A673 (cell line): ENCODE measurements around the gene CCDC198.

Experiments used
- CTCF ChIP-seq: fragments of 300-800, 200-600 bp; sonication (generic); conservative IDR thresholded peaks from 2 replicates; pipeline ENCODE4 v1.5.1; 2017; ENCODE audit warnings: low read depth, mild to moderate bottlenecking, antibody characterized with exemption, low read length, moderate library complexity, mixed read lengths
- EZH2 ChIP-seq: fragments of 200-600 bp; sonication (generic); IDR thresholded peaks from 2 replicates; pipeline ENCODE4 v1.6.1; 2017; ENCODE audit warnings: borderline replicate concordance, low read depth, mild to moderate bottlenecking, mixed read lengths, antibody characterized with exemption, low read length; ENCODE audit not compliant: poor library complexity, severe bottlenecking

DNA sequence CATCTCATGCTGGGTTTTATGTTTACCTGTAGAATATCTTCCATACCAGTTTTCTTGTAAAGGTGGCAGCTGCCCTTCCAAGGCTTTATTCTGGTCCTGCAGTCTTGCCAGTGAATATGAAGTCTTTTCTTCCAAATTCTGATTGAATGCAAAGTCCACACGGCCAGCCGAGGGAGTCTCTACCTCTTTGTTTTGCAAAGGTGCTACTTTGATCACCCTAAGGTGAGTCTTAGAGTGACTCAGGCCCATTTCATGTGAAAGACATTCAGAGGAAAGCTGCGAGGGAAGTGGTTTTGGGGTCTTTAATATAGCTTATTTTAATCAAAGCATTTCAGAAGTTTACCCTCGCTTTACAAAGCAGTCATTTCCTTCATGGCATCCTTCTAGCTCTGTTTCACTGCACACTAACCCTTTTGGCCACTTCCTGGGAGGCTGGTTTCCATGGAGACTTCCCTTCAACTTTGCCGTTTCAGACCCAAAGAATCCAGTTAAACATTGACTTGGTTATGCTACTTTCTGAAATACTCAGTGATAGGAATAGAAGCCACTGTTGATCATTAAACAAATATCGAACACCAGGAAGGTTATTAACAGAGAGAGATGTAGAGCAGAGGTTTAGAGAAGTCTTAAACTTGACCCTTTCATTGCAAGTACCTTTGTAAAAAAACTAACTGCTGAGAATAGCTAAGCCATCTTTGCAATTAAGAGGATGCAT lies at the start of gene CCDC198:
- no peak for TF ChIP-seq EZH2
- TF ChIP-seq CTCF, result no peak
